GM21447 (cell line): ENCODE results near the gene ZNF608.

Experiments
- ATAC-seq: cut with Tn5 transposase; IDR thresholded peaks from one replicate; pipeline ENCODE4 v1.9.1; 2021; ENCODE audit not compliant: unreplicated experiment

Gene ZNF608

DNA sequence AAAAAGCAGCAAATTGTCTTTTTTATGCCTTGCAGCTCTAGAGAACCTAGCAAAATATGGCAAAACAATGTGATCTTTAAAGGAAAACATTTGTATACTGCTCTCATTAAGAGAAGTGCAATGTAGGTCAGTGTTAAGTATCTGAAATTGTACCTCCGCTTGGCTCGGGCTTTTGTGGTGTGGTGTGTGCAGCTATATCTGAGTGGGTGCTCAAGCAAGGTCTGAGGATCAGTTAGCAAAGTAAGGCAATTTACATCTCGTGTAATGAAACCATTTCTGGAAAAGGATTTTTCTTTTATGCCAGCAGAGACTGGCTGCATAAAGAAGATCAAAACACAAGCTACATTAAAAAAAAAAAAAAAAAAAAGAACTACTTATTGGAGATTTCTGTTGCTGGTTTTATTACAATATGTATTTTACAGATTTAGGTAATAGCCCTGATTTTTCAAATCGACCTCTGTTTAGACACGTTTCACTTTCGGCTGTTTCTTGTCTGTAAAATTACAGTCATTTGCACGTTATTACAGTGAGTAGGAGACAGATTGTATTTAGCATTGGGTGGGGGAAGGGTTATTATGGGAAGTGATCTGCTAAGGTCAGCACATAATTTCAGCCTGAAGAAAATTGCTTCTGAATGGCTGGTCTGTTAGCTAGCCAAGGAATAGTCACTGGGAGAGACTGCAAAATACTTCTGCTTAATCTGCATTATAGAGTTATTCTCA is 7.9 kb upstream of the ZNF608 start:
- ATAC-seq = no peak

DNA sequence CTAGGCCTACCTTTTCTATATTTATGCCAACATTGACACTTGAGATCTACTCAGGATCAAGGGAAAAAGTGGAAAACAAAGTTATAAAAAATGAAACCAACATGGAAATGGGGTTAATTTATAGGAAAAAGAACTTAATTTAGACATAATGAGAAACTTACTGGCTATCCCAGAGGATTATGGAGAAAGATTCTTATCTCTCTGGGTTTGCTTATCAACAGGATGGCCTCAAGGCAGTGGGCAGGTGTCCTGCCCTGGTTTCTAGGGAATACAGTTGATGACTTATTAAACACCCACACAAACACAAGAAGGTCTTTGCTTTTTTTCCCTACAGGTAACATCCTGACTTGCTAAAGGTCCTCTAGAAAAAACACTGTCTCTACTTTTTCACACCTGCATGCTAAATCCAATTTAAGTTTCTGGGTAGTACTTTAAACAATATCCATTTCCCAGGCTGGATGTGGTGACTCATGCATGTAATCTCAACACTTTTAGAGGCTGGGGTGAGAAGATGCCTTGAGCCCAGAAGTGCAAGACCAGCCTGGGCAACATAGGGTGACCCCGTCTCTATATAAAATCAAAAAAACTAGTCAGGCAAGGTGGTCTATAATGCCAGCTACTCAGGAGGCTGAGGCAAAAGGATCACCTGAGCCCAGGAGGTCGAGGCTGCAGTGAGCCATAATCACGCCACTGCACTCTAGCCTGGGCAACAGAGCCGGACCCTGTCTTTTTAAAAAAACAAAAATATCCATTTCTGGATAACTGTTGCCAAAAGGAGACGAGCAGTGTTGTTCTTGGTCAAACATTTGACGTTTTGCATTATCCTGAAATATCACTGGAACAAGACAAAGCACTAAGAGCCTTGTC is 6.6 kb upstream of the ZNF608 start:
- ATAC-seq = no peak

DNA sequence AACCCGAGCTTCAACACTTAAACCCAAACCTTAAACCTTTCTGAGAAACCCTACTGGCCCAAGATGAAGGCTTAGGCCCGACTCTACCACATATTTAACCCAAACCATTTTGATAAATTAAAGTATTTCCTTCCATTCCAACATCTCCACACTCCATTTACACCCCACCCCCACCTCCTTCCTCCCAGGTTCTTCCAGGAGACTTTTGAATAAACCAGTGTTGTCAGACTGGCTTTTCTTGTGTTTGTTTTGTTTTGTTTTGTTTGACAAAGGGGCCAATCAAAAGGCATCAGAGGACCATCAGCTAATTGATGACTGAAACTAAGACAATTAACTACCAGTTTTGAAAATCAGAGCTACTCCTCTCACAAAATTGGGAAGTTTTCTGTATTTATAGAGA is 4.6 kb upstream of the ZNF608 start:
- ATAC-seq = no peak

DNA sequence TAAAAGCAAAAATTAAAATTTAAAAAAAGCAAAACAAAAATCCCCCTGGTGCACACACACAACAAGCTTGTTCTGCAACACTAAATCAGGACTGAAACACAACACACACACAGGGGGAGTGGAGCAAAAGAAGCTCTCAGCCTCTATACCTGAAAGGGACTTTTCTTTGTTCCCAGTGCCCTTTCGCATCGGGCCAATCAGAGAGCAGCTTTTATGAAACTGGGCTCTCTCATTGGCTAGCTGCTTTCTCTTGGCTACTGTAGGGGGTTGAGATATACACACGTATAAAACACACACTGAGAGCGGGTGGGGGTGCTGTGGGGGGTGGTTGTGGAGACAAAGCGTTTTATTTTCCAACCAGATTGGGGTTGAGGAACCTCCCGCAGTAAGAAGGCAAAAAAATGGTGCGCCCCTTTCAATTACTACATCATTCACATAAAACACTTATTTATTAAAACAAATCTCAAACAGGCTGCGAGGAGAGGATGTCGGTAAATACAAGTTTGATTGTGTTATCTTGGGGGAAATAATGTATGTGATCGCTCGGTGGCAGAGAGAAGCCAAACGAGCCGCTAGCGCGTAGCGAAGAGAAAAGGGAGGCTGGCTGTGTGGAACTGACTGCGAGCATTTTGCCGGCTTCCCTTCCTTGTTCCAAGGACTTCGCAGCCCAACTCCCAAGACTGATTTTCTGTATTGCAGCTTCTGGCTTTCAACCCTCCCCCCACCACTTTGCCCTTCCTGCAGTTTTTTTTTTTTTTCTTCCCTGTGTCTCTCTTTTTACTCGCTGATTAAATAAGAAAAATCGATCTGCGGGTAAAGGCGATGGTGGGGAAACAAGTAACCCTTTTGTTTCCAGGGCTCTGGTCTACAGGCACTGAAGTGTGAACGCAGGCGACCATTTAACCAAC is 2.5 kb upstream of the ZNF608 start:
- peak; percentile 79 for ATAC-seq

GRCh38 chr5:124747791-124748686 is 1.6 kb upstream of the ZNF608 start:
- ATAC-seq = peak; percentile 54

- ATAC-seq = no peak
Observed at GRCh38 chr5:124746916-124747790, 714 bp upstream of the ZNF608 start.

DNA sequence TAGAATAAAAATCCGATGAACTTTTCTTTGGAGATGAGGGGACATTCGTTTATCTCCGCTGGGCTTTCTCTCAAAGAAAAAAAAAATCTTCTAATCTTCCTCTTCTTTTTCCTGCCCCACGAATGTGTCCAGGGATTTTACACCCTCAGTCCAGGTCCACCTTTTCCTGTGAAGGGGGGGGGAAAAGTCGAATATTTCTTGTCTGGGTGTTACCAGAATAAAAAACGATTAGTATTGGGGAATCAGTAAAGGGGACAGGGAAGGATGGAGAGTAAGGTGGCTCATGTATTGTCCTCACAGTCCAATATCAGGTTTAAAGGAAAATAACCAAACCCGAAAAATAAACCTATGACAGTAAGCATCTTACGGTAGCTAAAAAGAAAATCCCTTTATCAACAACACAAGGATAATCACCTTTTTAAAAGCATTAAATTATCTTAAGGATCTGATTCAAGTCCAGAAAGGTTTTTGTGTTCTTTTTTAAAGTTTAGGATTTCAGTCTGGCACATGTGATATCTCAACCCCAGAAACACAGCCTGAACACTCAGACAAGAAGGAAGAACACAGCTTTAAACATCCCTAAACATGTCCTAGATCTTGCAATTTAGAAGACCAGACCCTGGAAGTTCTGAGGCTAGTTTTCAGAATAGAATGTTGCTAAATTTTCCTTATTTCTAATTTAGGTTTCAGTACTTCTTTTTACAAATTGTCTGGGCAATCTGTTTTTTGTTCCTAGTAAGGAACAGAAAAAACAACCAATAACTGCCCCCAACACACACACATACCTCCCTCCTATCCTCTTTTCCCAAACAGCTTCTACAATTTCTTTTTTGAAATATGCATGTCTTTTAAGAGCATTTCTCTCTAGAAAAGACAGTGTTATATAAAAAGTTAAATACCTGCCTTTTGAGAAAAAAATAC is 1.2 kb downstream of the ZNF608 start:
- ATAC-seq = no peak

DNA sequence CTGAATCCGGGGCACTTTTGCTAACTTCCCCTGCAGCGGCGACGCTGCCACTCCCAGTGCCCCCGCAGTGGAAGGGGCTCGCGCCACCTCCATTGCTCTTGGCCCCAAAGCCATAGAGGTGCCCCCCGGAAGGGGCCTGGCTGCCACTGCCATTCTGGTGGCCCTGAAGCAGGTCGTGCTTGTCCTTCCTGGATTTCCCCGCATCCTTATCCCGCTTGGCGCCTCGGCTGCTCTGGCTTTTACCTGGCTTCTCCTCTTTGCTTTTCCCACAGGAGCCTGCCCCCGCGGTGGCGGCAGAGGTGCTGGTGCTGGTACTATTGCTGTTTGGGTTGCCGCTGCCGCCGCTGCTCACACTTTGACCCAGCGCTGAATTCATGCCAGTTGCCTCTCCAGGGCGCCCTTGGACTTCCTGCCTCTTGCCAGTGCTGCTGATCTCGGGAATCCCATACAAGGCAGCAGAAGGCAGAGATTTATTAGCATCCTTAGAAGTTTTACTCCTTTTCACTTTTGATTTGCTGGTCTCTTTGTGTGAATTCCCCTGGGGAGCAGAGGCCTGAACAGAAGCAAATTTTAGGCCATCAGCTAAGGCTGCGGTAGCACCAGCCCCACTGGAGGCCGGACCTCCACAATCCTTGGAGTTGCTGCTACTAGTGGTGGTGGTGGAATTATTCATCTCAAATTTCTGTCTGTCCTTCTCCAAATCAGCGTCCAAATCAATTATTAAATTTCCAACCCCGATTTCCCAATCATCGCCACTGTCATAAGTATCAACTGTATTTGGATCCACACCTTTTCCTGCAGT is 2.1 kb downstream of the ZNF608 start:
- no peak for ATAC-seq

GRCh38 chr5:124743602-124744169 is 2.8 kb downstream of the ZNF608 start:
- ATAC-seq = no peak

GRCh38 chr5:124742983-124743601 is 3.3 kb downstream of the ZNF608 start:
- ATAC-seq = no peak

GRCh38 chr5:124742521-124742920 is 3.9 kb downstream of the ZNF608 start:
- no peak for ATAC-seq

DNA sequence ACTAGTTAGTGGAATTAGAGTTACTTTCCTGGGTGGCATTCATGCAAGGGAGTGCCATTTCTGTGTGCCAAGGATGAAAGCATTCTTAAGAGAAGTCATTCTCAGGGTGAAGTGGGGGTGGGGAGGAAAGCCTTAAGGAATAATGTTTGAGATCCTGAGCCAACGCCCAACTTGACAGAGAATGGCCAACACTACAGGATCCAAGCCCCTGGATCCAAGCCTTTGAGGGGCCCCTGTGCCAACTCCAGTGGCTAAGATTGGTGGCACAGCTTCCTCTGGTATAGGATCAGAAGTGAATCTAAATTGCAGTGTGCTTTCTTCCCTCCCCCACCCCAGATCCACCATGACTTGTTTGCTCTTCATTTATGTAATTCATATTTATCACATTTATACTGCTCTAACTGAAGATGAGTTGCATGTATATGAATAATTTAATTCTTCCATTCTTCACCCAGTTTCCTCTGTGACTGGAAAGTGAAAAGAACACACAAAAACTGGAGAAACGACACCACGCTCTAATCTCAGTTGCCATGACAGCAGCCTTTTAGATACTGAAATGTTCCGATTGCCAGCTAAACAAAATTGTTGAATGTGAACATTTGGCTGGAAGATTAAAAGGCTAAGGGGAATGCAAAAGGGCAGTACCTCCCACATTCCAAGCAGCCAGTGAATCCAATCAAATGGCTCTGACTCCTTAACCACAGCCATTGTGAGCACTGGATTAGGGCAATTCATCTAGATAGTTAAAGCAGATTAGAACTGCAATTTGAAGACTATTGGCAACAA is 4.5 kb downstream of the ZNF608 start:
- ATAC-seq = no peak

DNA sequence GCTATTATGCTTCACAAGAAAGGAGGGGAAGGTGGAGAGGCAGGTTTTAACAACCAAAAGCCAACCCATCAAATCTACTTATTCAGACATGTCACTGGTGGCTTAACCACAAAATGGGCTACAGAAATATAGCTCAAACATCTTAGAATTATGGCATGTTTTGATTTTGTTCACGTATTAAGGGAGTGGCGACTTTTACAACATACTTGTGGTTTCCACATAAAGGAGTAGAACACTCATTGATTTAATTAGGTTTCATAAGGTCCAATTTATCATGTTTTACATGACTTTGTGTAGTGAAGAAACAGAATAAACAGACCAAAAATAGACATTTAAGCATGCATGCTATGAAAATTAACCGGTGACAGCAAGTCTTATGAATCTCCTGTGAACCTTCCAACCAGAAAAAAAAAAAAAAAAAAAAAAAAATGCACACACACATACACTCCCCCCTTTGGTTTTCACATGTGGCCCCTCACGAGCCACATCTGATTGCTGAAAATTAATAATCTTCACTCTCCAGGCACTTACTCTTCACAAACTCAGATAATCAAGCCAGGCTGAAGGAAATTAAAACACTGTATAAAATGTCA is 5.4 kb downstream of the ZNF608 start:
- ATAC-seq = no peak

GRCh38 chr5:124740071-124740470 is 6.4 kb downstream of the ZNF608 start:
- ATAC-seq = no peak

- ATAC-seq = no peak
Observed at GRCh38 chr5:124739634-124740025, 6.8 kb downstream of the ZNF608 start.
